ENCODE measurements around the gene ALB.
"Not testable (repeated sequence)": the region's sequence is repeated elsewhere in the genome, so short reads cannot be mapped to it uniquely, and the experiment has no call there.

Gene ALB

DNA sequence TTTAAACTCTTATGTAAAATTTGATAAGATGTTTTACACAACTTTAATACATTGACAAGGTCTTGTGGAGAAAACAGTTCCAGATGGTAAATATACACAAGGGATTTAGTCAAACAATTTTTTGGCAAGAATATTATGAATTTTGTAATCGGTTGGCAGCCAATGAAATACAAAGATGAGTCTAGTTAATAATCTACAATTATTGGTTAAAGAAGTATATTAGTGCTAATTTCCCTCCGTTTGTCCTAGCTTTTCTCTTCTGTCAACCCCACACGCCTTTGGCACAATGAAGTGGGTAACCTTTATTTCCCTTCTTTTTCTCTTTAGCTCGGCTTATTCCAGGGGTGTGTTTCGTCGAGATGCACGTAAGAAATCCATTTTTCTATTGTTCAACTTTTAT, at the start of gene ALB:
Gene ALB, plus strand, starts transcription at position 246 of the 400 bp plus-strand sequence. Its CDS starts 41 bp downstream, at position 287.
- no peak for FAIRE-seq

- FAIRE-seq, result not testable (repeated sequence)
These were observed 46.9 kb upstream of the ALB start for GRCh38 chr4:73357174-73357573.

- not testable (repeated sequence) for FAIRE-seq
These were observed 34.4 kb upstream of the ALB start for GRCh38 chr4:73369506-73370199.

DNA sequence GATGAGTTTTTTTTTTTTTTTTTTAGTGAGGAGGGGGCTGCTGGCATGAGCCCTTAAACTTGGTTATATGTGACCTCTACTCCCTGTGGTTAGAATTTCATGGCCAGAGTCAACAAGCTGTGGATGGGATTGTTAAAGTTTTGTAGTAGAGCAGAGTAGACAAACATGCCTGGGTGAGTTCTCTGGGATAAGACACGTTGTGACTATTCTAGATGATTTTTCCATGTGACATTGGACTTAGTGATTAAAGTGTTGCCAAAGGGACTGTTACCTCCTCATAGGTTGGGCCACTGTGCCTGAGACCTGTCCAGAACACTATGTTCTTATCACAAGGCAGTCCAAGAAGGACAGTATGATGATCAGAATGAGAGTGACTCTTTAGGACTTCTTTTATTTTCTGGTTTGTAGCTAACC, 28.8 kb upstream of the ALB start:
- no peak for FAIRE-seq

- no peak for FAIRE-seq
These were observed 27.8 kb upstream of the ALB start for GRCh38 chr4:73376251-73376650.

DNA sequence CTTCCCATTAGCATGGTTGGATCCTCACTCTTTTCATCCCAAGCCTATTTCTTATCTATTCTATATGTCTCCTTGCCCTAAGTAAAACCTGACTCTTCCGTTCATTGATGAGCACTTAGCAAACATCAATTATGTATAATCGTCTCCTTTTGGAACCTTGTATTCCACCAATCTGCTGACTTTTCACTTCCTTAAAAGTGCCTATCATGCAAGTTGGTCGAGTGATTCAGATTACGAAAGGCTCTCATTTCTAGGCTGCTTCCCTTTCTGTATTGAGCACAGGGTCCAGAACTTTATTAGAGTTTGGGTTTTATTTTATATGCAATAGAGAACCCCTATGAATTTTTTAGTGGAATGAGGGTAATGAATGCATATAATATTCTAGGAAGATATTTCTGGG, 27.1 kb upstream of the ALB start:
- no peak for FAIRE-seq

- no peak for FAIRE-seq
These were observed 25.2 kb upstream of the ALB start for GRCh38 chr4:73378887-73379286.

DNA sequence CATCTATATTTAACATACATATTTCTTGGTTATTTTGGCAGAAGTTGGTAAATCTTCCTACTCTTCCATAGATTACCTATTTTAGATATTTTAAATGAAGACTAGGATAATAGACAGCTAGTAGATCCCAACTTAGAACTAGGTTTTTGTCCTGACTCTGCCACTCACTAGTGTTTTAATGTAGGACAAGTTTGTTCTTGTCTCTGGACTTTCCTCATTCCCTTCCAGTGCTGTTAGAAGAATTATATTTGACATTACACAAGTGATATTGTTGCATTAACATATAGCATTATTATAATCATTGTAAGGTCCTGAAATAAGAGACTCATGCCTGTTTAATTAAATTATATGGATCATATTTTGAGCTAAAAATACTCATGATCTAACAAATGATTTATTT, 24.1 kb upstream of the ALB start:
- FAIRE-seq, result no peak

GRCh38 chr4:73381214-73381613, 22.9 kb upstream of the ALB start:
- no peak for FAIRE-seq

GRCh38 chr4:73383452-73383851, 20.6 kb upstream of the ALB start:
- FAIRE-seq, result no peak

- FAIRE-seq, result no peak
These were observed 16.5 kb upstream of the ALB start for GRCh38 chr4:73387552-73387951.

DNA sequence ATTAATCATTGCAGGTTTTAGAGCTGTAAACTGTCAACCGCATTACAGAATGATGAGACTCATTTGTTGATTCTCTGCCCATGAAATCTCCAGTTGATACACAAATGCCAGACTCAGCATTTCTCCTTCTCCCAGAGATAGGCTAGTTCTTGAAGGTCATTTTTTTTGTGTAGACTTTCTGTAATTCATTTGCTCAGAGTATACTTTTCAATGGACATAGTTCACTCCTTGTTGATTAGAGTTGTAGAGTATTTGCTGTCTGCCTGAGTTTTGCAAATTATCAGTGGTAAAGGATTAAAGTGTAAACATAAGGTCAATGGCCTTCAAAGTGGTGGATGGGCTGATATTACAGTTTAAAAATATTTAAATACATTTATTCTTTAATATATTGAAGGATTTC, 15.2 kb upstream of the ALB start:
- FAIRE-seq, result no peak

DNA sequence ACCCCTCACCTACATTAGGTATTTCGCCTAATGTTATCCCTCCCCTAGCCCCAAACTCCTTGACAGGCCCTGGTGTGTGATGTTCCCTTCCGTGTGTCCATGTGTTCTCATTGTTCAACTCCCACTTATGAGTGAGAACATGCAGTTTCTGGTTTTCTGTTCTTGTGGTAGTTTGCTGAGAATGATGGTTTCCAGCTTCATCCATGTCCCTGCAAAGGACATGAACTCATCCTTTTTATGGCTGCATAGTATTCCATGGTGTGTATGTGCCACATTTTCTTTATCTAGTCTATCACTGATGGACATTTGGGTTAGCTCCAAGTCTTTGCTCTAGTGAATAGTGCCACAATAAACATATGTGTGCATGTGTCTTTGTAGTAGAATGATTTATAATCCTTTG, 14.4 kb upstream of the ALB start:
- not testable (repeated sequence) for FAIRE-seq

DNA sequence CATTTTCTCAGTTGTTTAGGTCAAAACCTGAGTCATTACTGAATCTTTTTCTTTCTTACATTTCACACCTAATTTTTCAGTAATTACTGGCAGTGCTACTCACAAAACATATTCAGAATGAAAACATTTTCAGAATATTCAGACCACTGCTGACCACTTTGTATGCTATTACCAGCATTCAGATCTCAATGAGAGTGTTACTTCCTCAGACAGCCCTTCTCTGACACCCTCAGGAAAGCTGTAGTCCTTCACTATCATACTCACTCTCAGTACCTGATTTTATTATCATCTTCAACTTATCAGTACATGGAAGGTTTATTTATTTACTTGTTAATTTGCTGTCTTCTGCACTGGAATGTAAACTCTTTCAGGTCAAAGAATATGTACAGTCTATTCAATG, 12.3 kb upstream of the ALB start:
- no peak for FAIRE-seq

DNA sequence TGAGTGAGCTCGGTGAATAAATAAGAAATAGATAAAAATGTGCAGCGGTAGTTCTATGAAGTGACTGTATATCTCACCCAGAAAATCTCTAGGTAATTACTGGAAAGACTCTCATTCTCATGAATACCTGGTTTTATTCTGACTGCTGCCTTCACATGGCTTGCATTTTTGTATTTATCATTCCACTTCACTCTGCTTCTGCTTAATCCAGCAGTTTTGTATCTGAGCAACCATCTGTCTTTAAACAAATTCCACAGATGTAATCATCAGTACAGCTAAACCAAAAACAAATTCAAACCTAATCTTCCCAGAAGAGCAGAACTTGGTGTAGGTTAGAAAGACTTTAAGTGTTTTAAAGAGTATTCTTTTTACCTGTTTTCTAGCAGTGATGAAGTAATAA, 11.2 kb upstream of the ALB start:
- FAIRE-seq, result no peak

DNA sequence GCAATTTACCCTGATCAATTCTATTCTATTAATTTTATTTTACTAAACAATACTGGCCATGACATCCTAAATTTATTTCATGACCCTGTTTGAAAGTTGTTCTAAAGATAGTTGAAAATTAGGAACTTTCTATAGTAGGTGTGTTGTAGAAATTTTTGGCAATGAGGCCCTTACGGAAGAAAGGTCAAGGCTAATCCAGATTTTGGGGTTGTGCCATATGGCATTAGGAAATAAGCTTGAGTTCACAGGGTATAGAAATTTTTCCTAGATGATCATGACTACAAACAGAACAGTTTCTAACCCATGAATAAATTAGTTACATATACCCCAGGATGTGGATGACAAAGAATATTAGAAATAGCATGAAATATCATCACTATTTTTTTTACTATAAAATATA, 7.8 kb upstream of the ALB start:
- no peak for FAIRE-seq

DNA sequence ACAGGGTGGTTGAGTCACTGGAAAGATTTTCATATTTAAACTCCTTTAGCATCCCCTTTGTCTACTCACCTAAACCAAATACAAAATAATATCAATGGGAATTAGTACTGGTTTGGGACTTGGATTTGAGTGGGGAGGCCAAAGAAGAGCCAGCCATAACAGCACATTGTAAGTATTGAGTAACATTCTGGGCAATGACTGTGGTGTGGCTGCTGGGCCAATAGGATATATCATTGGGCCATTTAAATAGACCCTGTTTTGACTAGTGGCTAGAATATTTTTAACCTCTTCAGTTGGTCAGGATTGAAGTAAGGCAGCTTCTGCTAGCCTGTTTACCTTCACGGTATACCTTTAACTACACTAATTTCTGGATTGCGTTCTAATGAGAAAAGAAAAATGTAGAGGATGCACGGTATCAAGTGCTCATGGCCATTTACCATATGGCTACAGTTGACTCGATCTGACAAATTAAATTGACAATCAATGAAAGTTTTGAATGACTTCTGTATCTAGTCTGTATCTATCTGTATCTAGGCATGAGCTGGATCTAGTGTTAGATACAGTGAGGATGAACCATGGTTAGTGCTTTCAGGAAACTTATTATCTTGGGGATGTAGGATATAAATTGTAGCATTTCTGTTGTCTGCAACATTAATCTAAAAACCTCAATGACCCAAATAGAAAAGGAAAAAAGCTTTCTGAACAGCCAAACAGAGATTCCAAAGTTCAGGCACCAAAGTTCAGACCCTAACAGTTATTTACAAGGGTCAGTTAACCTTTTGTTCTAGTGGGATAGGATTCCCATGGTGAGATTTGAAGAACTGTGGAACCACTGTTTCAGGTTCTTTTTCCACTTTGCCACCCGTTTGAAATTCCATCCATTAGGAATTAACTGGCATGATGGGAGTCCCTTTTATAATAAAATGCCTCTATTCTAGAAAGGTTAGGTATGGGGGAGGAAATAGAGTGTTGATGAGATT, 6.8 kb upstream of the ALB start:
- FAIRE-seq, result no peak

GRCh38 chr4:73401412-73401811, 2.7 kb upstream of the ALB start:
- FAIRE-seq, result no peak

- no peak for FAIRE-seq
These were observed 370 bp downstream of the ALB start for GRCh38 chr4:73404457-73404856.

DNA sequence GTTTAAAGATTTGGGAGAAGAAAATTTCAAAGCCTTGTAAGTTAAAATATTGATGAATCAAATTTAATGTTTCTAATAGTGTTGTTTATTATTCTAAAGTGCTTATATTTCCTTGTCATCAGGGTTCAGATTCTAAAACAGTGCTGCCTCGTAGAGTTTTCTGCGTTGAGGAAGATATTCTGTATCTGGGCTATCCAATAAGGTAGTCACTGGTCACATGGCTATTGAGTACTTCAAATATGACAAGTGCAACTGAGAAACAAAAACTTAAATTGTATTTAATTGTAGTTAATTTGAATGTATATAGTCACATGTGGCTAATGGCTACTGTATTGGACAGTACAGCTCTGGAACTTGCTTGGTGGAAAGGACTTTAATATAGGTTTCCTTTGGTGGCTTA, 1.1 kb downstream of the ALB start:
- no peak for FAIRE-seq

- no peak for FAIRE-seq
These were observed 2.4 kb downstream of the ALB start for GRCh38 chr4:73406548-73406875.

GRCh38 chr4:73407227-73407673, 3.2 kb downstream of the ALB start:
- no peak for FAIRE-seq

DNA sequence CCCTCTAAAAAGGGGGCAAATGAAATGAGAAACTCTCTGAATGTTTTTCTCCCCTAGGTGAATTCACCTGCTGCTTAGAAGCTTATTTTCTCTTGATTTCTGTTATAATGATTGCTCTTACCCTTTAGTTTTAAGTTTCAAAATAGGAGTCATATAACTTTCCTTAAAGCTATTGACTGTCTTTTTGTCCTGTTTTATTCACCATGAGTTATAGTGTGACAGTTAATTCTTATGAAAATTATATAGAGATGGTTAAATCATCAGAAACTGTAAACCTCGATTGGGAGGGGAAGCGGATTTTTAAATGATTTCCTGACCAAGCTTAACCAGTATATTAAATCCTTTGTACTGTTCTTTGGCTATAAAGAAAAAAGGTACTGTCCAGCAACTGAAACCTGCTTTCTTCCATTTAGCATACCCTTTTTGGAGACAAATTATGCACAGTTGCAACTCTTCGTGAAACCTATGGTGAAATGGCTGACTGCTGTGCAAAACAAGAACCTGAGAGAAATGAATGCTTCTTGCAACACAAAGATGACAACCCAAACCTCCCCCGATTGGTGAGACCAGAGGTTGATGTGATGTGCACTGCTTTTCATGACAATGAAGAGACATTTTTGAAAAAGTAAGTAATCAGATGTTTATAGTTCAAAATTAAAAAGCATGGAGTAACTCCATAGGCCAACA, 4.2 kb downstream of the ALB start:
- FAIRE-seq, result no peak

Measured in G401.6 (cell line).